Lower lobe of right lung (tissue), 2 donors: ENCODE results near the gene BPIFB1. TPM values are rescaled to one million over a fixed set of nuclear protein-coding genes. Genes with fewer than 3 reads are reported as not detected.

ENCODE experiments used
- ATAC-seq, 2 donors: fragments of 200-7000 bp; cut with Tn5 transposase; one replicate each; pipeline ENCODE4 v1.9.1; 2020 to 2022; ENCODE audit warnings: mild to moderate bottlenecking in 2 of 2, moderate library complexity in 2 of 2
- DNase-seq: peaks from one replicate; pipeline ENCODE4 v3.0.0-alpha.2; 2020
- H3K27ac ChIP-seq: fragments of 200-600 bp; one replicate; pipeline ENCODE4 v1.8.0; 2022
- H3K27me3 ChIP-seq: fragments of 200-600 bp; one replicate; pipeline ENCODE4 v1.8.0; 2022; ENCODE audit warnings: low read depth
- H3K36me3 ChIP-seq: fragments of 200-600 bp; one replicate; pipeline ENCODE4 v1.8.0; 2022; ENCODE audit warnings: mild to moderate bottlenecking
- H3K4me1 ChIP-seq: fragments of 200-600 bp; one replicate; pipeline ENCODE4 v1.8.0; 2022
- H3K4me3 ChIP-seq: fragments of 200-600 bp; one replicate; pipeline ENCODE4 v1.8.0; 2022; ENCODE audit warnings: mild to moderate bottlenecking
- H3K9me3 ChIP-seq: fragments of 200-600 bp; one replicate; pipeline ENCODE4 v1.8.0; 2022
- CTCF ChIP-seq: fragments of 200-600 bp; IDR thresholded peaks from one replicate; pipeline ENCODE4 v1.8.0; 2022; ENCODE audit warnings: antibody characterized with exemption, mild to moderate bottlenecking
- intact Hi-C: fragments of 100-400 bp; cut with DNase I; formaldehyde crosslinking; loops from one replicate; pipeline ENCODE4 v1.11.0; 2022
- total RNA-seq: library from RNA; stranded (reverse); fragmentation: NEBNext Ultra II Directional; extraction: Animal tissue kit (Norgen Biotek cat#: 25700); gene quantifications from one replicate; pipeline ENCODE4 v1.2.1, GENCODE V29; 2021
- donor health status: DM: no; HTN: yes; CAD: no; lungs with severe emphysema.

The BPIFB1 gene
- total RNA-seq, 1 donor from 2014 or later, result 263 TPM

GRCh38 chr20:33259371-33259770 lies 23.6 kb upstream of the BPIFB1 start:
- ATAC-seq, result no peak
- H3K9me3 ChIP-seq, result no peaks in the 10 kb centered on the region
- intact Hi-C loops, result no loop called here
- no peak overlapping the region for H3K27ac ChIP-seq
- no peaks in the 10 kb centered on the region for H3K4me1 ChIP-seq
- H3K4me3 ChIP-seq, result no peak overlapping the region
- DNase-seq, result no peak
- no peak for TF ChIP-seq CTCF
- H3K36me3 ChIP-seq, result no peaks in the 10 kb centered on the region
- H3K27me3 ChIP-seq, result no peaks in the 10 kb centered on the region

GRCh38 chr20:33261465-33261864 lies 21.5 kb upstream of the BPIFB1 start:
- Histone ChIP-seq H3K27ac (no peak overlapping the region), H3K9me3 (no peaks in the 10 kb centered on the region), H3K27me3 (no peaks in the 10 kb centered on the region), H3K4me3 (no peak overlapping the region), H3K36me3 (no peaks in the 10 kb centered on the region), H3K4me1 (no peaks in the 10 kb centered on the region)
- no peak for ATAC-seq
- TF ChIP-seq CTCF, result no peak
- no peak for DNase-seq
- intact Hi-C loops, result no loop called here

- H3K4me1 ChIP-seq, result no peaks in the 10 kb centered on the region
- H3K9me3 ChIP-seq, result no peaks in the 10 kb centered on the region
- intact Hi-C loops, result no loop called here
- no peak overlapping the region for H3K27ac ChIP-seq
- DNase-seq, result no peak
- TF ChIP-seq CTCF, result peak; percentile 47
- peak; percentile 81 to 83 for ATAC-seq
- H3K4me3 ChIP-seq, result no peak overlapping the region
- H3K27me3 ChIP-seq, result no peaks in the 10 kb centered on the region
- H3K36me3 ChIP-seq, result no peaks in the 10 kb centered on the region
These were observed 20.4 kb upstream of the BPIFB1 start for GRCh38 chr20:33262658-33263065.

- ATAC-seq (no peak), DNase-seq (no peak)
- Histone ChIP-seq H3K9me3 (no peaks in the 10 kb centered on the region), H3K36me3 (no peaks in the 10 kb centered on the region), H3K4me1 (no peaks in the 10 kb centered on the region), H3K4me3 (no peak overlapping the region), H3K27me3 (peaks cover 7% of the 10 kb centered on the region), H3K27ac (no peak overlapping the region)
- intact Hi-C loops, result no loop called here
- TF ChIP-seq CTCF, result no peak
These were observed 19.2 kb upstream of the BPIFB1 start for GRCh38 chr20:33263784-33264183.

- peak in 1 of 2 donors; percentile 42 for ATAC-seq
- H3K27ac ChIP-seq, result no peak overlapping the region
- TF ChIP-seq CTCF, result no peak
- no peak for DNase-seq
- no peak overlapping the region for H3K4me3 ChIP-seq
- peaks cover 7% of the 10 kb centered on the region for H3K27me3 ChIP-seq
- no peaks in the 10 kb centered on the region for H3K9me3 ChIP-seq
- no peaks in the 10 kb centered on the region for H3K4me1 ChIP-seq
- intact Hi-C loops, result no loop called here
- no peaks in the 10 kb centered on the region for H3K36me3 ChIP-seq
These were observed 15.3 kb upstream of the BPIFB1 start for GRCh38 chr20:33267701-33268100.
